Measurements from ENCODE around the gene PTAR1.

Gene PTAR1

GRCh38 chr9:69674112-69674685 is 85.6 kb downstream of the PTAR1 start:
- no peak for DNase-seq (ENCODE audit: low spot score)

GRCh38 chr9:69673311-69673640 is 86.5 kb downstream of the PTAR1 start:
- DNase-seq (ENCODE audit: low spot score) = no peak

DNA sequence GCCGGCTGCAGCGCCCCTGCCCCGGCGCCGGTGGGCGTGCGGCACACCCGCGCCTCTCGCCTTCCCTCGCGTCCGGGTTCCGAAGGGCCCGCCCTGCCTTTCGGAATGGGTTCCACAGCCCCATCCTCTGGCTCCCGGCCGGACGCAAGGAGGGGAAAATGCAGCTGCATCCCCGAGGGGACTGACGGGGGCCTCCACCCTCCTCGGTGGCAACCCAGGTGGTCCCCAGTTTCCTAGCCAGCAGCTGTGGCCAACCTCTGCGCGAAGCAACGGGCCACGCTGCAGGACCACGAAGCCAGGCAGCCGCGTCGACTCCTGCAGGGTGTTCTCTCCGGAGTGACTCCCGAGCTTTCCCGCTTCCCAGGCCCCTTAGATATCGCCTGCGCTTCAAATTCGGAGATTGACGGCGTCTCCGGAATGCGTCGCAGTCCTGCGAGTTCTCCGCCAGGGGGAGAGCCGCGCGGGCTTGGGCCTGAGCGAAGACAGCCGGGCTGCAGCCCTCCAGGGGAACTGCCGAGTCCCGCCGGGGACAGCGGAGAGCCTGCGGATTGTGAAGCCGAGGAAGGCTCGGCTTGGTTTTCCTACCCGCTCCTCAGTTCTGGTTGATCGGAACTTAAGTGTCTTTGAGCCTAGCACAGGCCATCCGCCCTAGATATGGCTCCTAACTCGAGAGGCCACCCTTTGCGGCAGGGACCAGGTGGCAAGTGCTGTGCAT is 87.1 kb downstream of the PTAR1 start:
- DNase-seq (ENCODE audit: low spot score) = peak; percentile 86

DNA sequence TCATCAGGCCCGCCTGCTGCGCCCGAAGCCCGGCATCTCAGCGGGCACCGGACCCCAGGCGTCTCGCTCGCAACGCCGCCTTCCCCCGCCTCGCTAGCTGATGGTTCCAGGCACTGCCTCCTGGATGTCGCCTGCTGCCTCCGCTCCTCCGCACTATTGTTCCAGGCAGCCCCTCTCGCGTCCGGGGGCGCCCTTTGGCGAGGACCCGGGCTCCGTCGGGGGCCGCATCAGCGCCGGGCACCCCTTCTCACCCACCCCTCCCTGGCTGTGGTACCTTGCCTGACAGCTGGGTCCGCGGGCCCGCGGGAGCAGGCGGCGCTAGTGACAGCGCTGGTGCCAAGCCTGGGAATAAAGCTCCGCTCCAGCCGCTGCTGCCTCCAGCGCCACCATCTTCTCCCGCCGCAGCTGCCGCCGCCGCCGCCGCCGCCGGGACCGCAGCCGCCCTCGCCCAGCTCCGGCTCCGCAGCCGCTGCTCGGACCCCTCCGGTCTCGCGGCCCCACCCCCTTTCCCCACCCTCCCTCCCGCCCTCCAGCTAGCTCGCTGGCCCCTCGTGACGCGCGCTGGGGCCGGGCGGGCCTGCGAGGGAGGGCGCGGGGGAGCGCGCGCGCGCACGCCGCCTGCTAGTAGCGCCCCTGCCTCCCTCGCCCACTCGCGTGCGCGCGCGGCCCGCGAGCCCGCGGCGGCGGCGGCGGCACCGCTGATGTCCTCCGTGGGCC is 87.8 kb downstream of the PTAR1 start, which contains the start of gene APBA1:
APBA1 (minus strand) TSS at position 493 of the 717 bp plus-strand sequence.
- peak; percentile 90 for DNase-seq (ENCODE audit: low spot score)

DNA sequence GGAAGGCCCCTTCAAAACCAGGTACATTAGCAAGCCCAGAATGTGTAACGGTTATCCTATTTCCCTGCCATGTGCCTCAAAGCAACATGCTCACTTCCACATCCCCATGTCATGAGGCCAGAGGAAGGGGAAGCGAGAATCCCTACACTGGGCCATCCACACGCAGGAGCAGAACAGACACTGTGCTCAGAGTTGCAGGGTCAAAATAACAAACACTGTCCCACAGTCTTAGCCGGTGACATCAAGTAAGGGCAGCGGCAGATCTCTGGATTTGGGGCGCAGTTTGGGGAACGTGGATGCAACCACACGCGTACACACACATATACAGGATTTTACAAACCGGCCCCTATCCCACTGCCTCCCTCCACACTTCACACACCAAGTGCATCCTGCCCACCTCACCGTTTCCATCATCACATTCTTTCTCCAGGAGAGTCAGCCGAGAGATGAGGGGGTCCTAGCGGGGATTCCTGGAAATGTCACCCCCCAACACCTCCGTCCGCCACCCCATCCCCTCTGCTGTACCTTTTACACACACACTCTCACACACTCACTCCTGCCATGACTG is 88.4 kb downstream of the PTAR1 start:
- peak; percentile 70 for DNase-seq (ENCODE audit: low spot score)

DNA sequence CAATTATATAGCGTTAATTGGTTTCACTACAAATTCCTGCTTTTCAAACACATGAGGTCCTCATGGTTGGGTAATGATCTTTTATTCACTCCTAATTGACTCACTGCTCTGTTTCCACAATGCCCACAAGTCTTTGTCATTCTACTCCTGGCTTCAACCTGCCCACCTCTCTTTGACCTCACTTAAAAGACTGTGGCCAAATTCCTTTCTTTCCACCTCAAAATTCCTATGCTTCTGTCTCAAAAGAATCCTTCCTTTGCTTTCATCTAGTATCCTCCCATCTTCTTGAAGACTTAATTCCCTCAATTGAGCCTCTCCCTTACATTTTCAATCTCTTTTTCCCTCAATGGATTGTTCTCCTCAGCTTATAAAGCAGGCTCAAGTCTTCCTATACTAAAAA is 92.5 kb downstream of the PTAR1 start:
- no peak for DNase-seq (ENCODE audit: low spot score)

GRCh38 chr9:69660304-69660703 is 99.5 kb downstream of the PTAR1 start:
- DNase-seq (ENCODE audit: low spot score) = no peak

All from globus pallidus (tissue), 1 donor.